NAMALWA (cell line): ENCODE measurements around the gene MS4A10.
"Not testable (repeated sequence)": the region's sequence is repeated elsewhere in the genome, so short reads cannot be mapped to it uniquely, and the experiment has no call there.

ENCODE experiments used
- DNase-seq: peaks from one replicate; pipeline ENCODE4 v3.0.0-alpha.2; 2015; ENCODE audit warnings: low spot score

Gene MS4A10

GRCh38 chr11:60786811-60787567, 1.9 kb downstream of the MS4A10 start:
- no peak for DNase-seq

DNA sequence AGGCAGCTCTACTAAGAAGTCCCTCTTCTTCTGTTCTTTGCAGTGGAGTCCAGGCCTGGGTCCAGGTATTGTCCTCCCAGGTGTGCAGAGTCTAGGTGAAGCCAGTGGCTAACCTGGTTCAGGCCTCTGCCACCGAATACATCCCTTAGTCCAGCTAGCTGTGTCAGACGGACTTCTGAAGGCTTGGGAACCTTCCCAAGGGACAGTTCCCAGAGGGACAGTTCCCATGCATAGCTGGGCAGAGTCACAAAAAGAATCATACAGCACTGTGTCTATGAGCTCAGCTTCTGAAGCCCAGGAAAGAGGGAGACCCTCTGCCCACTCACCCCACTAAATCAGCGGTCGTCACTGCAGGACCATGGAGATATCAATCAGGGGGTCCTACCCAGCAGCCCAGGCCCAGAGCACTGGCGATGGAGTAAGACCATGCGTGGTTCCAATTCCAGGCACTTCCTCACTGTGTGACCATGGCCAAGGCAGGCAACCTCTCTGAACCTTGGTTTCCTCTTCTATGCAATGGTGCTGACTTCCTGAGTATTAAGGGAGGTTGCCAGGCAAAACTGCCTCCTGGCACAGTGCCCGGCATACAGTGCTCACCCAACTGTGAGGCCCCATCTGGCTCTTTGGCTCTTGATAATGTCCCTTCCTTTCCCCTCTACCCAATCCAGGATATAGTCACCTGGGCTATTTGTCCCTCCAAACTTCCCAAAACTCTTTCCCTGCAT, 3.4 kb downstream of the MS4A10 start:
- no peak for DNase-seq

- DNase-seq = no peak
Measured at GRCh38 chr11:60790726-60791125, 5.6 kb downstream of the MS4A10 start.

DNA sequence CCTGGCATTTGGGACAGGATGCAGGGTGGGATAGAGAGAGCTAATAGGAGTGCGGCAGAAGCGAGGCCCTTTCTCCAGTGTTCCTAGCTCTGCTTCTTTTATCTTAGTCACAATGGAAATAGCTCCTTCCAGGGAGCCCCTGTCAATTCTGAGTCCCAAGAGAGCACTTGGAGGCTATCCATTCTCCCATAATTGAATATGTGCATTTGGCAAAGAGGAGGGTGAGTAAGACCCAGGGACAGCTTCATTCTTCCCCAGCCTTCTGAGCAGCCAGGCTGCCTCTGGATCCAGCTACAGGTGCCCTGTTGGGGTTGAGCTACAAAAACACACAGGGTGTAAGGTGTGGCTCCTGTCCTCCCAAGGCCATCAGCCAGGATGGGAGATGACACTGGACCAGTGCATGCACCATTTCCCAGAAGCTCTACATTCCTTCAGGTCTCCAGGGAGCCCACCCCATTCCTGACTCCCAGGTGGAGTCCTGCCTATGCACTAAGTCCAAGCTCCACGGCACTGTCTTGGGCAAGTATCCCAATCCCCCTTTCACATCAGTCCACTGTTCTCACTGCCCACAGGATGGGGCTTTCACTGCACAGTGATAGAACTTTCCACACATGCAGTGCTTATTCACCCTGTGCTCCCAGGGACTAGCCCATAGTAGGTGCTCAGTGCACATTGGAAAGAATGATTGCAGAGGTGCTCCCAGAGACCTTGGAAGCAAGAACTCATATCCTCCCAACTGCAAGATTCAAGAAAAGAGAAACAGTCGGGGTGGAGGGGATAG, 6.2 kb downstream of the MS4A10 start:
- DNase-seq = no peak

DNA sequence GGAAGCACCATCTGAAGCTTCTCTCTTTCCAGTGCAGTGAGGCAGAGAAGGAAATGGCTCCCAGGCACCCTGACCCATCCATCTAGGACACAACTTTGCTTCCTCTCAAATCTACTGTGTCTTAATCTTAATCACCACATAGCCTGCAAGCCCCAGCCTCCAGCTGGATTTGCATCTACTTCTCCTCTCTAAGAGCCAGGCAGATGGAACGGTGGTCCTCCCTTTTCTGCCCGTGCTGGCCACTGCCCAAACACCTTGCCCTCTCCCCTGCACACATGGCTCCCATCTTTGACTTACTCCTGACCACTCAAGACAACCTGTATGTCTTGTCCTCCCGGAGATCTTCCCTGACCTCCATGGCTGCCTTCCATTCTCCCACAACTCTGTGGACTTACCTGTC, 7.4 kb downstream of the MS4A10 start:
- DNase-seq = no peak

GRCh38 chr11:60795291-60795690, 10.2 kb downstream of the MS4A10 start:
- no peak for DNase-seq

DNA sequence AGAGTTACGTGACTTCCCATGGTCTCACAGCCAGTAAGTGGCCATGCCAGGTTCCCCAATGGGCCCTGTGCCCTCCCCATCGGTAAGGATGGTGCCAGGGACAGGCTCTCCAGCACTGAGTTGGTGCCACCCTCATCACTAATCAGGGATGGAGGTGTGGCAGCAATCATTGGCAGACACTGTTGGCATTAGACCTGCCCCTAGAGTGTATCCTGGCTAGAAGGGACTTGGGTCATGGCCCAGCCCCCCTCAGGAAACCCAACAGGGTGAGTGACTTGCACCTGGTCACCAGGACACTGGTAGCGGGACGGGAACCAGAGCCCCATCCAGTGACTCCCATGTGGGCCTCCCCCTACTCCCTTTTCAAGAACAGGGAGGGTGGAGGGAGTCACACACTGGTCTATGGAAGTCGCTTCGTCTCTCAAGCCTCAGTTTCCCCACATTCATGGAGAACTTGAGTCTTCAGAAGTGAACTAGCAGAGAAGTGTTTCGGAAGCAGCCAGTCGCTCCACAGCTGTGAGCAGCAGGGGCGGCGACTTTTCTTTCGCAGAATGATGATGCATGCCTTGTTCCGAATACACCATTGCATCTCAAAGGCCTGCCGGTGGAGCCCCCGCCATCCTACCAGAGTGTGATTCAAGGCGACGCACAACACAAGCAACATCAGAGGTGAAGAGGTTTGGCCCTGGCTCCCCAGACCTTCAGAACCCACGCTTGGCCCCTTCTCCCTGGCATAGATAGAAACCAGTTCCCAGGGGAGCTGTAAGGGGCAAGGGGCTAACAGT, 12.9 kb downstream of the MS4A10 start:
- DNase-seq = no peak

- no peak for DNase-seq
Measured at GRCh38 chr11:60798631-60799030, 13.5 kb downstream of the MS4A10 start.

DNA sequence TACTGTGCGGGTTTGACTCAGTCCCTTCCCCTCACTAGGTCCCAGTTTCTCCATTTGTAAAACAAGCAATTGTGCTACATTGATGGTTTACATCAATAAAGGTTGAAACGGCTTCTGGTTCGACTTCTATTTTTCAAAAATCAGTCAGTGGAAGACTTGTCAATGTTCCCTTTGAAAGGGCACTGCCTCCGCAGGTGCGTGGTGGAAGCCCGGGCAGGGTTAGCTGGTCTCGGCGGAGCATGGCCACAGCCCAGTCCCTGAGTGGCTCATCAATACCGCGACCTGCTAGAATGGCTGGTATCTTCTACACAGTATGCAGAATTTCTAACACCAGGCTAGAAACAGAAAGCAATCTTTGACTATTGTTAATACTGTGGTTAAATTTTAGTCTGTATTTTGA, 16.1 kb downstream of the MS4A10 start:
- DNase-seq = no peak

GRCh38 chr11:60803273-60803936, 18.3 kb downstream of the MS4A10 start:
- DNase-seq = no peak

- no peak for DNase-seq
Measured at GRCh38 chr11:60809249-60809648, 24.1 kb downstream of the MS4A10 start.

- DNase-seq = no peak
Measured at GRCh38 chr11:60809691-60810090, 24.6 kb downstream of the MS4A10 start.

DNA sequence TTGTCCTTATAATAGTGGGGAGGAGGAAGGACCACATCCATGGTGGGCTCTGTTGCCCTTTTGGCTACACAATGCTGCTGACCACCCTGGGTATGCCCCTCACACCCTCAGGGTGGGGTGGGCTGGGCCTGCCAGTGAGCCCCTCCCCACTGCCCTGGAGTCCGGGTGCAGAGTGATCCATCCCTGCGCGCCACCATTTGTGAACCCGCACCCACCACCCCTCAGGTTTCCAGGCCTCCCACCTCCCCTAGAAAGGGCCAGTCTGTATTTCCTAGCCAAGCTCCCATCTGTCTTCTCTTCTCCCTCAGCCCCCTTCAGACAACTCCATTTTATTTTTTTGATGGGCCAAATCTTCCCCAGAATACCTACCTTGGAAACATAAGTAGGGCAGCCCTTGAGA, 25.0 kb downstream of the MS4A10 start:
- DNase-seq = no peak

DNA sequence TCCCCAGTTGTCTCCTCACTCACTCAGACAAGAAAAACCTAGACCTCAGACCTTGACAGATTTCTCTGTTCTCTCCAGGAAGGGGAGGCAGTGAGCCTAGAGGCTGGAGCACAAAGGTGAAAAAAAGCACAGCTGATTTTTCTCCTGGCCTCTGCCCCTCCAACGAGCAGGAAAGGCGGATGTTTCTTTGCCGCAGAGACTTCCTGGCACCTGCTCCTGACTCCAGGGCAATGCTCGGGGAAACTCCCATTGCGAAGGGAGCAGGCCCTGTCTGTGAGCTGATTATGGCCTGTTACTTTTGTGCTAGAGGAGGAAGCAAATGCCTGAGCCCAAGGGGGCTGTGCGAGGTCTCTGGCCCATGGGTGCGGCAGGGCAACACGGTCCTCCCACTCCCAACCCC, 25.4 kb downstream of the MS4A10 start:
- DNase-seq = no peak

DNA sequence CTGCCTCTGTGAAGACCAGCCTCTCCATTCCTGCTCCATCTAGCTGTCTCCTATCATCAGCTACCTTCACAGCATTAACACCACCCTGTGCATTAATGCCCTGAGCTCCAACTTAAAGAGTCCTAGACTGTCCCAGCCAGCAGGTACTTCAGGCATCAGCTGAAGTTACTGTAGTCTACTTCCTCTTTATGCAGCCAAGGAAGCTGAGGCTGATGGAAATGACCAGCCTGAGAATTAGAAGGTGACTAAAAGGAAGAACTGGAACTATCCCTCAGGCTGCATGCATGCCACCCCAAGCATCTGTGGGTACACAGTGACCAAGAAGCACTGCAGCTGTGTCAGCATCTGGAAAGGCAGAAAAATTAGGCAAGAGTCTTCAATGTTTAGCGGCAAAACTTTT, 28.2 kb downstream of the MS4A10 start:
- no peak for DNase-seq

- DNase-seq = no peak
Measured at GRCh38 chr11:60814112-60814511, 29.0 kb downstream of the MS4A10 start.

- no peak for DNase-seq
Measured at GRCh38 chr11:60816590-60817157, 31.5 kb downstream of the MS4A10 start.

GRCh38 chr11:60818057-60818456, 32.9 kb downstream of the MS4A10 start:
- no peak for DNase-seq

DNA sequence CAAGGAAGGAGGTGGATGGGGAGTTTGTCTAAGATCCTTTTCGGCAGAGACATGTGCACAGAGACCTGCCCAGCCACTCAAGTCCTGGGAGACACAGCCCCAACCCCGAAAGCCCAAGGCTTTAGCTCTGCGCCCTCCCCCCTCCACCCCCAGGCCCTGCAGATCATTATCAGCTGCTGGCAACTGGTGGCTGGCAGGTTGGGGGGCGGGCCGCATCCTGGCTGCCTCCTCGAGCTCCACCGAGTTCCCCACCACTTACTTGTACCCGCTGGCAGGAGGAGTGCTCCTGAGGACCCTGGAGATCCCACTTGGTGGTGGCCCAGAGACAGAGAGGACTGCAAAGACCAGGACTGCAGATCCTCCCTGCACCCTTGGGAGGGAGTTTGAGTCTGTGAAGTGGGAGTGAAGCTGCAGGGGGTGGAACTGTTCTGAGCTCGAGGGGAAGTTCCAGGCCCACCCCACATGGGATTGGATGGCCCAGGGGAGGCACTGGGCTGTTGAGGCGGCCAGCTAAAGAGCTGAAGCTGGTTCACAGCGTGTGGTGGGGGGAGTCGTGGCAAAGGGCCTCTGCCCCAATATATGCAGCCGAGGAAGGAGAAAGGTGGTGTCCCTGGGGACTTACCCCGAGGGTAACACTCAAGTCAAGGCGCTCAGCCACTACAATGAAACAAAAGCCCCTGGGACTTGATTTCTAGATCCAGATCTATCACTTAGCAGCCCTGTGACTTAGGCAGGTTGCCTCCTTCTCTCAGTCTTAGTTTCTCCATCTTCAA, 36.9 kb downstream of the MS4A10 start:
- DNase-seq = no peak

- not testable (repeated sequence) for DNase-seq
Measured at GRCh38 chr11:60823745-60824306, 38.7 kb downstream of the MS4A10 start.
